ENCODE data around the gene CD3E. TPM values are rescaled to one million over a fixed set of nuclear protein-coding genes. Genes with fewer than 3 reads are reported as not detected.

CD3E gene
- total and polyA plus RNA-seq, 2 experiments from 2014 or later: not detected

DNA sequence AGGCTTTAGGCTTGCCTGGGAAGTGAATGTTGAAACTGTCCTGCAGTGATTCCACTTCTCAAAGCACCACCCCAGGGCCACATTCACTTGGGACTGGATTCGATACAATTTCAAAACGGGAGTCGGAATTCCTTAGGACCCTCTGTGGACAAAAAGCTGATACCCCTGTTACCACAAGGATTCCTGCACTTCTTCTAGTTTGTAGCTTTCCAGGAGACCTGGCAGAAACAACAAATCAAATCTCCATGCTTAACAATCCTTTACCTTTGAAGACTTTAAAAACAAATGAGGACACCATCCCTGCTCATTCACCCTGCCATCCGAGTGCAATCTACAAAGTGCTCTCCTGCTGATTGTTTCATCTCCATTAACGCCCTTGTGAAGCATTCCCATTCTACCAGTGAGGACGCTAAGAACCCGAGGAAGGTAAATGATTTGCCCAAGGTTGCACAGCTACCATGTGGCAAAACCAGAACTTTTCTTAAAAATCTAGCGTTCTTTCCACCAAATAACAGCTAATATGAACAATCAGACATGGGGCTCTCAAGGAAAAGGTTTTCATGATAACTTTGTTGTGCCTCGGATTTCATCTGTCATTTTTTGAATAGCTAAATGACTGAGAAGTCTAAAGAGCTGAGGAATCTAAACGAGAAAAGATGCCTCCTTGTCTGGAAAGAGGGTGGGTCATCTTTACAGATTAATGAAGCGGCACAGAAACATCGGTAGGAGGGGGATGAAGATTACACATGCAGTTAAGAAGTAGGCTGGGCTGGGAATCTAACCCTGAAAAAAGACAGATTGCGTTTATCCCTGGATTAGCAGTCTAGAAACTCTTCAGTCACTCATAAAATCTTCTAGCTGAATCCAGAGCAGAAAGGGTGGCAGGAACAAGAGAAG is 39.7 kb upstream of the CD3E start (continued):
- no peak for TF ChIP-seq NANOG (IDR thresholded peaks at IDR 0.05; ENCODE audit: borderline replicate concordance)
- TF ChIP-seq ZNF114 (CRISPR knock-in tag; IDR thresholded peaks at IDR 0.05): no peak
- no peak for TF ChIP-seq ZNF331 (CRISPR knock-in tag; IDR thresholded peaks at IDR 0.05; ENCODE audit: low read depth)
- no peak for TF ChIP-seq EZH2phosphoT487 (IDR thresholded peaks at IDR 0.05; ENCODE audit: unreplicated experiment)
- TF ChIP-seq POLR2AphosphoS5 (IDR thresholded peaks at IDR 0.05; ENCODE audit: low read depth): no peak
- no peak for TF ChIP-seq CREB1 (CRISPR knock-in tag; IDR thresholded peaks at IDR 0.05; ENCODE audit: low read depth)
- TF ChIP-seq, protein P1, sequence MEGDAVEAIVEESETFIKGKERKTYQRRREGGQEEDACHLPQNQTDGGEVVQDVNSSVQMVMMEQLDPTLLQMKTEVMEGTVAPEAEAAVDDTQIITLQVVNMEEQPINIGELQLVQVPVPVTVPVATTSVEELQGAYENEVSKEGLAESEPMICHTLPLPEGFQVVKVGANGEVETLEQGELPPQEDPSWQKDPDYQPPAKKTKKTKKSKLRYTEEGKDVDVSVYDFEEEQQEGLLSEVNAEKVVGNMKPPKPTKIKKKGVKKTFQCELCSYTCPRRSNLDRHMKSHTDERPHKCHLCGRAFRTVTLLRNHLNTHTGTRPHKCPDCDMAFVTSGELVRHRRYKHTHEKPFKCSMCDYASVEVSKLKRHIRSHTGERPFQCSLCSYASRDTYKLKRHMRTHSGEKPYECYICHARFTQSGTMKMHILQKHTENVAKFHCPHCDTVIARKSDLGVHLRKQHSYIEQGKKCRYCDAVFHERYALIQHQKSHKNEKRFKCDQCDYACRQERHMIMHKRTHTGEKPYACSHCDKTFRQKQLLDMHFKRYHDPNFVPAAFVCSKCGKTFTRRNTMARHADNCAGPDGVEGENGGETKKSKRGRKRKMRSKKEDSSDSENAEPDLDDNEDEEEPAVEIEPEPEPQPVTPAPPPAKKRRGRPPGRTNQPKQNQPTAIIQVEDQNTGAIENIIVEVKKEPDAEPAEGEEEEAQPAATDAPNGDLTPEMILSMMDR (conservative IDR thresholded peaks at IDR 0.05; ENCODE audit: low read depth in 2 of 2): no peak
- TF ChIP-seq EZH2 (IDR thresholded peaks at IDR 0.05; ENCODE audit: low read depth, unreplicated experiment): no peak
- no peak for TF ChIP-seq JUNB (IDR thresholded peaks at IDR 0.05; ENCODE audit: unreplicated experiment)

DNA sequence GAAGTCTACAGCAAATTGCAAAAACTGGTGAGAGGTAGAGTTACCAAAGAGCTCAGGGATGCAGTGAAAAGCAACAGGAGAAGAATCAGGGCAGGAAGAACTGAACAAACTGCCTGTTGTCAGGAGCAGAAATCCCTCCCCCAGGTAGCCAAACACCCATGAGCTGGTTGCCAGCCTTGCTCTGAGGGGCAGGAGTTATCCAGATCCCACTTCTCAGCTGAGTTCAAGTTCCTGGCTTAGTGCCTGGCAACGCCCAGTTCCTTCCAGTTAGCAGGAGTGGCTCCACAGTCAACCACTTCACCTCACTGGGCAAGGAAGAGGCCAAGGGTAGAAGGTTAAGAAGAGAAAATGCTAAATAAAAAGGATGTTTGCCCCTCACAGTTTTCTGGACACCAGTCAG is 38.6 kb upstream of the CD3E start:
- no peaks in the 10 kb centered on the region for H3K79me2 ChIP-seq (replicated peaks; ENCODE audit: insufficient read depth)
- Mint-ChIP-seq H3K9me3 (no peaks in the 10 kb centered on the region), H3K36me3 (ENCODE audit: low read depth) (no peaks in the 10 kb centered on the region; the same call in 2 of the 3 replicates), H3K27me3 (ENCODE audit: insufficient read depth, low read depth, poor library complexity) (peaks cover 30% of the 10 kb centered on the region), H3K4me3 (no peak overlapping the region), H3K4me1 (peaks cover 31% of the 10 kb centered on the region), H3K27ac (no peak overlapping the region)
- no peaks in the 10 kb centered on the region for H3F3A ChIP-seq (replicated peaks; ENCODE audit: low read depth)
- H3K27ac ChIP-seq (ENCODE audit: low read depth): no peak overlapping the region
- no peak overlapping the region for H3K4me2 ChIP-seq
- no peak for TF ChIP-seq NANOG (IDR thresholded peaks at IDR 0.05; ENCODE audit: borderline replicate concordance)
- no peak for TF ChIP-seq POLR2AphosphoS5 (IDR thresholded peaks at IDR 0.05; ENCODE audit: low read depth)
- TF ChIP-seq, protein P2, sequence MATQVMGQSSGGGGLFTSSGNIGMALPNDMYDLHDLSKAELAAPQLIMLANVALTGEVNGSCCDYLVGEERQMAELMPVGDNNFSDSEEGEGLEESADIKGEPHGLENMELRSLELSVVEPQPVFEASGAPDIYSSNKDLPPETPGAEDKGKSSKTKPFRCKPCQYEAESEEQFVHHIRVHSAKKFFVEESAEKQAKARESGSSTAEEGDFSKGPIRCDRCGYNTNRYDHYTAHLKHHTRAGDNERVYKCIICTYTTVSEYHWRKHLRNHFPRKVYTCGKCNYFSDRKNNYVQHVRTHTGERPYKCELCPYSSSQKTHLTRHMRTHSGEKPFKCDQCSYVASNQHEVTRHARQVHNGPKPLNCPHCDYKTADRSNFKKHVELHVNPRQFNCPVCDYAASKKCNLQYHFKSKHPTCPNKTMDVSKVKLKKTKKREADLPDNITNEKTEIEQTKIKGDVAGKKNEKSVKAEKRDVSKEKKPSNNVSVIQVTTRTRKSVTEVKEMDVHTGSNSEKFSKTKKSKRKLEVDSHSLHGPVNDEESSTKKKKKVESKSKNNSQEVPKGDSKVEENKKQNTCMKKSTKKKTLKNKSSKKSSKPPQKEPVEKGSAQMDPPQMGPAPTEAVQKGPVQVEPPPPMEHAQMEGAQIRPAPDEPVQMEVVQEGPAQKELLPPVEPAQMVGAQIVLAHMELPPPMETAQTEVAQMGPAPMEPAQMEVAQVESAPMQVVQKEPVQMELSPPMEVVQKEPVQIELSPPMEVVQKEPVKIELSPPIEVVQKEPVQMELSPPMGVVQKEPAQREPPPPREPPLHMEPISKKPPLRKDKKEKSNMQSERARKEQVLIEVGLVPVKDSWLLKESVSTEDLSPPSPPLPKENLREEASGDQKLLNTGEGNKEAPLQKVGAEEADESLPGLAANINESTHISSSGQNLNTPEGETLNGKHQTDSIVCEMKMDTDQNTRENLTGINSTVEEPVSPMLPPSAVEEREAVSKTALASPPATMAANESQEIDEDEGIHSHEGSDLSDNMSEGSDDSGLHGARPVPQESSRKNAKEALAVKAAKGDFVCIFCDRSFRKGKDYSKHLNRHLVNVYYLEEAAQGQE (IDR thresholded peaks at IDR 0.05; ENCODE audit: unreplicated experiment): no peak
- no peak for TF ChIP-seq ZNF331 (CRISPR knock-in tag; IDR thresholded peaks at IDR 0.05; ENCODE audit: low read depth)
- no peak overlapping the region for H3K4me3 ChIP-seq
- no peak overlapping the region for H2AFZ ChIP-seq
- peaks cover 25% of the 10 kb centered on the region for H3K4me1 ChIP-seq (ENCODE audit: insufficient read depth)
- no peaks in the 10 kb centered on the region for H3K36me3 ChIP-seq (ENCODE audit: insufficient read depth)
- DNase-seq (ENCODE audit: low spot score) (no peak), ATAC-seq (no peak)
- H4K20me1 ChIP-seq (replicated peaks; ENCODE audit: insufficient read depth): no peaks in the 10 kb centered on the region
- H3K9me2 ChIP-seq (ENCODE audit: insufficient read depth): no peaks in the 10 kb centered on the region
- H3K27me3 ChIP-seq (ENCODE audit: insufficient read depth): peaks cover 52% of the 10 kb centered on the region
